ENCODE results near the gene CNKSR2.
A peak's percentile ranks its signal among the peaks of the same experiment; 100 is the strongest.
"Not testable (repeated sequence)": the region's sequence is repeated elsewhere in the genome, so short reads cannot be mapped to it uniquely, and the experiment has no call there.

The CNKSR2 gene

DNA sequence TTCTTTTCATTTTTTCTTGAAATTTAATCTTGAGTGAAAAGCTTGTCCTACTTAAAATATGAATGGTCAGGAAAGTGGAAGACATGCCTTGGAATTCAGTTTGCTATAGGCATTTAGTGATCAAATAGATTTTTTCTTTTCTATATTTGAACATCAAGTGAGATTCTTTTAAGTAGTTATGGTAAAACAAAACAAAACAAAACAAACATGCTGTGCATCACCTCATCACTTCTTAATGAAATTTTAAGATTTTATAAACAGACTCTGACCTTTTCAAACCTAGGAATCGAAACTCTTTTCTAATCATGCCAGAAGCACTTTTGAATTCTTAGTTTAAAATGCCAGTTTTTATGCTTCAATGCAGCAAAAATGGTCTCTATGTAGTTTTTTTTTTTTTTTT, 62.8 kb downstream of the CNKSR2 start:
- intact Hi-C loops (cut with DNase I): no loop called here
- DNase-seq: no peak

DNA sequence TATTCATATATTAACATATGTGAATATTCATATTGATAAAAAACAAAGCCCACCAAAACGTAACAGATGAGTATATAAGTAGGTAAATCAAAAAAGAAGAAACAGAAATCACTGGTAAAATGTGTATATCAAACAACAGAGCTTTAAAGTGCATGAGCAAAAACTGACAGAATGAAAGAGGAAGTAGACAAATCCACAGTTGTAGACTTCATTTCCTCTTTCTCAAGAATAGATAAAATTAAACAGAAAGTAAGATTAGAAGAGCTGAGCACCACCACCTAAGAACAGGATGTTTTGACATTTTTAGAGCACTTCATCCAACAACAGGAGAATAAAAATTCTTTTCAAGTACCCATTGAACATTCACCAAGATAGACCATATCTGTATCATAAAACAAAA, 64.6 kb downstream of the CNKSR2 start:
- DNase-seq: no peak
- intact Hi-C loops (cut with DNase I): no loop called here

DNA sequence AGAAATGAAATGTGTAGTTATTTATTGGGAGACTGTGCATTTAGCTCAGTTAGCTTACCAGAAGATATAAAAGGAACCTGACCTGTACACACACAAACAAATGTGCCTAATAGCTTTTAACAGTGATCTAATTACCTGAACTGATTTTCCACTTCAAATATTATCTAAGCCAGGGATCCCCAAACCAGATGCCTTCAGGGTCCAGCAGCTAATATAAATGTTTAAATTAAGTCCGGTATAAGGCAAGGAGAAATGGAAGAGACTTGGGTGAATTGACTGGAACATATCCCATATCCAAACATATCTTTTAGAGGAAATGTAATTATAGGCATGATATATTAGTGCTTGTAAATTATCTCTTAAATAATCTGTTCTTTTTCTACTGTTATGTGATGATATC, 66.7 kb downstream of the CNKSR2 start:
- DNase-seq: no peak
- intact Hi-C loops (cut with DNase I): no loop called here

DNA sequence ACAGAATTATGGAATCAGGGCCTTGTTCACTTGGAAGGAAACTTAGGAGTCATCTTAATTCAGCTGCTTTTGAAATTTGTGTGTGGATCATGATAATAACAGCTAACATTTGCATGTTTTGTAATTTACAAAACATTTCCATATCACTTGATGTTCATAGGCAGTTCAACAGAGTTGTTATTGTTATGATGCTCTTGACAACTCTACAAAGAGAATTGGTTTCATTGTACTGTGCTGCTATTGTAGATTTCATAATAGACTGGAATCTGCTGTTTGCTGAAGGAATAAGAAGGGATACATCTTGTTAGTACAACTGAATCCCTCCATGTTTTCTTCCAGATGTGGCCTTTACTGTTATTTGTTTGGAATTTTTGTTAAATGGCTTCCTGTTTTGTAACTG, 83.5 kb downstream of the CNKSR2 start:
- intact Hi-C loops (cut with DNase I): no loop called here
- DNase-seq: no peak

DNA sequence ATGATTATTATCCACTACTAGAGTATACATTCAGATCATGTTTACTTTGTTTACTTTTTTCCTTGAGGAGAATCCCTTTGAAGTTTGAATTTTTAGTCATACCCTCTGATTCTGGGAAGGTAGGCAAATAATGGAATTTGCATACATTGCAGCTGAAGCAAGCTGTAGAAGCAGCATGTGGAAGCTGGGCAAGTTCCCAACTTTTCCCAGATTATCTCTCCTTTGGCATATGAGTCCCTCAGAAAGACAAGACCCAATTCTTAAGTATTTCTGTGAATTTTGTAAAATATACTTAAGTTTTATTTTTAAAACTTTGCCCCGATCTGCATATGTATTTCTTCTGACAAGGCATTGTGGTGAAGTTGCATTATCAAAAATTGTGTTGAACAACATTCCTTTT, 94.9 kb downstream of the CNKSR2 start:
- intact Hi-C loops (cut with DNase I): no loop called here
- DNase-seq: no peak

DNA sequence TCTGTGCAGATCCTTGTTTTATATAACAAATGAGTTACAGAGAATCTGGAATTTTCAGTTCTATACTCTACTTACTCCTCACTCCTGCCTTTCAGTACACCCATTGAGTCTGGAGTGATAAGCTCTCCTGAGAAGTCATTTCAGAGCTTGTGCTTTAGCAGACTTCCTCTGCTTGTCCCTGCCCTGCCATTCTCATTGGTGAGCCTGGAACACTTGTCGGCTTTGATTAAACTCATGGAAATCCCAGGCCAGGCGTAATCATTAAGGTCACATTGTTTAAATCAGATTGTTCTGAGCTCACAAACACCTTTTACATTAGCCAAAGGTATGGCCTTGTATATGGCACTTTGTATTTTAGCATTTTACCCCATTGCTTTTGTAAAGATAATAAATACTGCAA, 102.7 kb downstream of the CNKSR2 start:
- intact Hi-C loops (cut with DNase I): no loop called here
- DNase-seq: no peak

DNA sequence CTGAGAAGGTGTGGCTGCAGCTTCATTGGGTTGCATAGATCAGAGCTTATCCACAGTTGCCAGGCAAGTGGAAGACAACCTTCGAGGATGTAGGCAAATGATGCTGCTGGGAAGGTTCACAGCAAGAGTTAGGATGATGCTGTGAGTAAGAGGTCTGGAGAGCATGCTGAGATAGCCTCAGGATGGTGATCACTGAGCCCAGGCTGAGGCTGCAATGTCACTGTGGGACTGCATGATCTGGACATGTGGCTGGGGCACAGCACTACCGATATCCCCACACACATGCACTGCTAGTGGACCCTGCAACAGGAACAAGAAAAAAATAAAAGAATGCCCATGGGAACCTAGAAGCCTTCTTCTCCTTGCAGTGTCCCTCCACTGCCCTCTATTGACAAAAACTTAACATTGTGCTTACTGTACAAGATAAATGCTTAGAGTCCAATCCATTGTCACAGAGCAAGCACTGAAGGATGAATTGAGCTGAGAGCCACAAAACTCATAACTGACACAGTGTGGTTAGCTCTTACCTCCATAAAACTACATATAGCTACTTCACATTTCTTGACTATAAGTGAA, 105.6 kb downstream of the CNKSR2 start:
- intact Hi-C loops (cut with DNase I): loop anchor here (2.0 kb wide), 1 partner anchor 951 kb away; no protein-coding TSS in a partner anchor
- peak in 1 of 10 donors; percentile 21 for DNase-seq

DNA sequence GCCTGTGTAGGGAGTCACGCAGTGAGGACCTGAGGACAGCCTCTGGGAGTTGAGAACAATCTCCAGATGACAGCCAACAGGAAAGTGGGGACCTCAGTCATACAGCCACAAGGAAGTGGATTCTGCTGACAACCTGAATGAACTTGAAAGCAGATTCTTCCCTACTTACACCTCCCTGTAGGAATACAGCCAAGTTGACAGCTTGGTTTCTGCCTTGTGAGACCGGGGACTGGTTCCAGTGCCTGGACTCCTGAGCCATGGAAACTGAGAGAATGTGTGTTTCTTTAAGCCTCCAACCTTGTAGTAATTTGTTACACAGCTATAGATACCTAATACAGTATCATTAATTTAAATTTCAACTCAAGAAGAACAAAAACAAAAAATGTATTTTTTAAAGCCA, 107.5 kb downstream of the CNKSR2 start:
- intact Hi-C loops (cut with DNase I): loop anchor here (2.0 kb wide), 1 partner anchor 953 kb away; no protein-coding TSS in a partner anchor
- no peak for DNase-seq

DNA sequence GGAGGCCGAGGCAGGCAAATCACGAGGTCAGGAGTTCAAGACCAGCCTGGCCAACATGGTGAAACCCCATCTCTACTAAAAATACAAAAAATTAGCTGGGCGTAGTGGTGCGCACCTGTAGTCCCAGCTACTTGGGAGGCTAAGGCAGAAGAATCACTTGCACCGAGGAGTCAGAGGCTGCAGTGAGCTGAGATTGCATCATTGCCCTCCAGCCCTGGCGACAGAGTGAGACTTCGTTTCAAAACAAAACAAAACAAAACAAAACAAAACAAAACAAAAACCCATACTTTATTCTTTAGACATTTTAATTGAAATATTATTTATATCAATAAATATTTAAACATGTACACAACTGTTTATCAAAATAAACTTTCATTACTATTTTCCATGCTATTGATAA, 109.8 kb downstream of the CNKSR2 start:
- intact Hi-C loops (cut with DNase I): not testable (repeated sequence)

DNA sequence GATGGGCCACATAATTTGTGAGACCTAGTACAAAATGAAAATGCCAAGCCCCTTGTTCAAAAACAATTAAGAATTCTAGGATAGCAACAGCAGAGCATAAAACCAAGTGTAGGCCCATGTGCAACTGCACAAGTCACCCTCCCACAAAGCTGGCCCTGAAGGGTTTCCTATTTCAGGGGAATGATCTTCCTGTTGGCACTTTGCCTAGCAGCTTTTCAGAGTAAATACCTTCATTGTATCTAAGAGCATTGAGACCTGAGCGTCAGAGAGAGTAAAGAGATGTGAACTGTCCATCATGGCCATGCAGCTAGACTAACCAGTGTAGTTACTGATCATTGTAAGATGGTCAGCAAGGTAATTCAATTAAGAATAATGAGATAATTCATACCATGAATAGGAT, 113.6 kb downstream of the CNKSR2 start:
- intact Hi-C loops (cut with DNase I): no loop called here
- DNase-seq: no peak

More for the DNA sequence above, 109.8 kb downstream of the CNKSR2 start:
- peak in 1 of 10 donors; percentile 15 for DNase-seq

DNA sequence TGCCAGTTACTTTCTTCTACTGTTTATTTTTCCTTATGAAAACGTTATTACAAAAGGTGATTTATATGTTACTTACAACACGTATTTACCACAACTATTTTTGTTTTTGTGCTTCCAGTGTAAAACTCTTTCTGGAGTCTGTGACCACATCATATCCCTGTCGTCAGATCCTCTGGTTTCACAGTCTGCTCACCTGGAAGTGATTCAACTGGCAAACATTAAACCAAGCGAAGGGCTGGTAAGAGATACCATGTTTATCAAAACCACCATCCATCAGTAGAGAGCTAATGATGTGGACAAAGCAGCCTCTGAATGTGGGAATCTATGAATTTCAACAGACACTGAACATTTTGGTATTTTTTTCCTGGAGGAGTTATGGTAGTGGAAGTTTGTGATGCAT, 116.1 kb downstream of the CNKSR2 start:
- intact Hi-C loops (cut with DNase I): no loop called here
- no peak for DNase-seq

DNA sequence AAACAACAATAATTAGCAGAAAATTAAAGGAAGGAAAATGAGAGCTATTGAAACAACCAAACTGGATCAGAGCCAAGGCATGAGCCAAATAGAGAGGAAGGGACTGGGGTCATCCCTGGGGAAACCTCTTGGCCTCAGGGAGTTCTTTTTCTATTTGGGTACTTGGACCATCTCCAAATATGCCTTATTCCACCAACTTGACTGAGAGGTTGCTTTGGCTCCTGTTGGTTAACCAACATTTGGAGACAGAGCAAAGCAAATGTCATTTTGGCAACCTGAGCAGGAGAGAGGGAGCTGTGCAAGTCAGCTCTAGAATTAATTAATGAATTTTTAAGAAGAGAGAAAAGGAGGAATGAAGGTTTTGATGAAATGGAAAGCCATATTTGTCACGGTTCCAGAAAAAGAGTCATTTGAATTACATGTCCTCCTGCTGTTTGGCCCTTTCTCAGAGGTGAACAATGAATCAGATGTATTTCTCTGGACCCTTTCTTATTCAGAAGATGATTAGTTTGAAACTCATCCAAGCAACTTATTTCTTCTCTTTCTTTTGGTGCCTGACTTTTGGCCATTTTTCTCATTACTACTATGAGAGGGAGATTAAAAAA, 119.1 kb downstream of the CNKSR2 start:
- intact Hi-C loops (cut with DNase I): no loop called here
- no peak for DNase-seq

DNA sequence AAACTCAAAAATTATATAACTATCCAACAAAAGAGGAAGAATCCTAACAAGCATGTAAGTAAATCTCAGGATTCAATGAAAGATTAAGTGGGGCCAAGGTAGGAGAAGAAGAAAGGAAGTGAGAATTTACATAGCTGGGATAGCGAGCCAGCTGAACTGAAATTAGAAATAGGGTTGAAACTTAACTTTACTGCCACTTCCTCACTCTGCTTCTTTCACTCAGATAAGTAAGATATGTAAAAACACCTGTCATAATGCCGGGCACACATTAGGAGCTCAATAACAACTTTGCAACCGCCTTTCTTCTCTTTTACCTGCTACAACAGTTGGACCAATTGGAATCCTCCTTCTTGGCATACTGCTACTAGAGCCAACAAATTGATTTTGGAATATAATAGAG, 129.4 kb downstream of the CNKSR2 start:
- no peak for DNase-seq
- intact Hi-C loops (cut with DNase I): no loop called here

DNA sequence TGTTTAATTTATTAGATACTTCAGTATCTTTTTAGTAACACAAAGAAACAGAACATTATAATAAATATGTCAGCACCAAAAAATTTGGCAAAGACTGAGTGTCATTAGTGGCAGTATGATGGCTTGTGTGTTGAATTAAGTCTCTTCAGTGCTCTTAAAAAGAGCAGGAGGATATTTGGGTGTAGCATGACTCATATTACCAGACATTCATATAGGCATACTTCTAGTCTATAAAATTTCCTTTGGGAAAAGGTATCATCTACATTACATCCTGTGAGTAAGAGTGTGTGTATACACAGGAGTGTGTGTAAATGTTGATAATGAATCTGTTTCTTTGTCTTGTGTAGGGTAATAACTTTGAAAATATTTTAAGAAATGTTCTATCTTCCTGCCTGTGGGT, 135.7 kb downstream of the CNKSR2 start:
- no peak for DNase-seq
- intact Hi-C loops (cut with DNase I): no loop called here

DNA sequence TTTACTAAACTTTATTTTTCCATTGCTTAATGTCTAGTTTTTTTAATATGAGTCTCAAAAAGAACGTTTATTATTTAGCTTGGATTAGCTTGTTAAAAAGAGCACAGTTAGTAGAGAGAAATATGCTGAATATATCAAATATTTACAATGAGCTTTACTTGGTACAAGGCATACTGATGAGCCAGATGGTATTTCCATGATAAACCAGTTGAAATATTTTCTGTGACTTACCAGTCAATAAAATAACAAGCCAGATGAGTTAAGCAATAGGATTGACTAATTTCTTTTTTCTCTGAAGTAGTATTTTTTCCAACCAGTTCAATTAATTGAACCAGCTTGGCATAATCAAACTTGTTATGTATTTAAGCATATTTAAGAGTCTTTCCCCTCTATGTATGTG, 149.8 kb downstream of the CNKSR2 start:
- intact Hi-C loops (cut with DNase I): no loop called here
- DNase-seq: no peak

DNA sequence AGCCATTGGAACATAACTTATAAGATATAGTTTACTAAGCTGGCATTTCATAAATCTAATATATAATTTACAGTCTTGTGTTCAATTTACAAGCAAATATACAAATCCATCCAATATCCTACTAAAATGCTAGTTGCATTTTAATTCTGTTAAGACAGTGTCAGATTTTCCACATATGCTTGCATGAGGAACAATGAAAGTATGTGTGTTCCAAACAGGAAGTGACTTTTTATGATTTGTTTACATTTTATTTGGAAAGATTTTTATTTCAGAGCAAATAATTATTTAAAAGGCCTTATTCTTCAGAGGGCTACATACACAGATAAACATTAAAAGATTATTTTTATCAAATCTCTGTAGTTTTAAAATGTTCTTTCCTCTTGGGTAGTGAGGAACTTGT, 153.9 kb downstream of the CNKSR2 start:
- no peak for DNase-seq
- intact Hi-C loops (cut with DNase I): no loop called here

DNA sequence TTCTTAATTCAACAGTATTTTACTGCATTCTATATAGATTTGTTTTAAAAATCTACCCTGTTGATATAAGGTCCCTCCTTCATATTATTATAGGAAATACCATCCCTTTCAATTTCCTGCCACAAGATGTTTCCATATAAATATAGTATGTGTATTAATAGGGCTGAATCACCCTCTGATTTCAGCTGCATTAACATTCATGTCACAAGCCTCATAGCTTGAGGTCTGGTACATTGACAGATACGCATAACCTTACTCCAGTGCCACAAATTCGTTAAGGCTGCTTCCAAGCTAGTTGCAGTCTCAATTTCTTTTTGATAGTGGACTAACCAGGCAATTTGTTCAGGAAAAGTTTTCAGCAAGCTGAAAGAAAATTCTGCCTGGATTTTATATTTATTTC, 155.6 kb downstream of the CNKSR2 start:
- no peak for DNase-seq
- intact Hi-C loops (cut with DNase I): no loop called here

DNA sequence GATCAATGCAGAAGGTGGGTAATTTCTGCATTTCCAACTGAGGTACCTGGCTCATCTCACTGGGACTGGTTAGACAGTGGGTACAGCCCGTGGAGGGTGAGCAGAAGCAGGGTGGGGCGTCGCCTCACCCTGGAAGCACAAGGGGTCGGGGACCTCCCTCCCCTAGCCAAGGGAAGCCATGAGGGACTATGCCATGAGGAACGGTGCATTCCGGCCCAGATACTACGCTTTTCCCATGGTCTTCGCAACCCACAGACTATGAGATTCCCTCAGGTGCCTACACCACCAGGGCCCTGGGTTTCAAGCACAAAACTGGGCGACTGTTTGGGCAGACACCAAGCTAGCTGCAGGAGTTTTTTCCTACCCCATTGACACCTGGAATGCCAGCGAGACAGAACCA, 170.4 kb downstream of the CNKSR2 start:
- intact Hi-C loops (cut with DNase I): not testable (repeated sequence)
- DNase-seq: peak in 2 of 10 donors; percentile 35

DNA sequence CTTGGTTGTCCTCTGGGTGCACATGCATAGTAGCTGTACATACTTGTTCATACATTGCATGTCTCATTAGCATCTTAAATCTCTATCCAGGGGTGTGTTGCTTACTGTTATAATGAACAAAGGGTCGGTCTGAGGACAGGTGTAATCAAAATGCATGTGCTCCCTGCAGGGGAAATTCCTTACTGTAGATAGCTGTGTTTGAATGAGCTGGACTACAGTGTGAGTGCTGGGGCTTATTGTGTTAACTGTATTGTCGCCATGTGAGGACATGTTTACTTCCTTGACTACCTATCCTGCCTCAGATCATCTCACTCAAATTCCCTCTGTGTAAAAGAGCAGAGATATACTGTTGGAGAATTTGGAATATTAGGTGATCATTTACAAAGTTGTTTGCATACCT, 185.2 kb downstream of the CNKSR2 start:
- no peak for DNase-seq

DNA sequence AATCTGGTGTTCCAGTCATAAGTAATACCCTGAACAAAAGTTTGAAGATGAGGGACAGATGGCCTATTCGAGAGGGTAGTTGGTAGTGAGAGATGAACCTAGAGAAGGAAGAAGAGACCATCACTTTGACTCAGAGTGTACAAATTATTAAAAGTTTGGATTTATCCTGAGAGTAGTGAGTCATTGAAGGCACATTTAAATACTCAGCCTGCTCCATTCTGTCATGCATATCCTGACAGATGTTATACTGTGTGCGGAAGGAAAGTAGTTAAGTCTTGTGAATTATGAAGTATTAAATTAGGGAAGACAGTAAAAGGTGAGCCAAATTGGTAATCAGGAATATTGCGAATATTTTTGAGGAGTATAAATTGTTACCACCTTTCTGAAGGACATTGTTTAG, 190.8 kb downstream of the CNKSR2 start:
- intact Hi-C loops (cut with DNase I): no loop called here
- DNase-seq: no peak

More for the DNA sequence above, 185.2 kb downstream of the CNKSR2 start:
- intact Hi-C loops (cut with DNase I): no loop called here

DNA sequence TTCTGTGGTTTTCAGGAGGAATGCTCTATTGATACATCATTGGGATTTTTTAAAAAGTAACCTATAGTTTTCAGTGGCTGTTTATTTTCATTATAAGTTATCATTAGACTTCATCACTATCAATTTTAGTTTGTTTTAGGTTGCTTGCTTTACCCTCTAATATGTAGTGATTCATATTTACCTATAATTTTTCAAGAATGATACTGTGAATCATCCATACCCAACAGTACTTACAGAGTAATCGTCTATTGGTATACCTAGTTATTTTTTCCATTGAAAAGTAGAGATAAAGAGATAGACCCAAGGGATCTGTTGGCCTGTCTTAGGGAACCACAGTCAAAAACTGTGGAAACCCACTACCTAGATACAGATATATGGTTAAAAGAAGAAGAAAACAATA, 200.6 kb downstream of the CNKSR2 start:
- intact Hi-C loops (cut with DNase I): no loop called here
- DNase-seq: no peak

DNA sequence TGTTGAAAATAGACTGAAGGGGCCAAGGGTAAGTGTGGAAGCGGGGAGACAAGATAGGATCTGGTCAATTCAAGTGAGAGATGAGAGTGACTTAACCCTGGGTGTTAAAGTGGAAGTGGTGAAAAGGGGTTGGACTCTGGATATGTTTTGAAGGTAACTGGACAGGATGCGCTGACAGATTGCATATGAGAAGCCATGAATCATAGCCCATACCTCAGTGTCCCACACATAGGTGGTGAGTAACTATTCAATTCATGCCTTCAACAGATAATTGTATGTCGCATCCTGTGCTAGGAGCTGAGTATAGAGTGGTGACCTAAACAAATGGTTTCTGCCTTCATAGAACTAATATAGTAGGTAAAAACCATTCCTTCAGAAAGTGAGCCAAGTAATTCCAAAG, 207.3 kb downstream of the CNKSR2 start:
- no peak for DNase-seq
- intact Hi-C loops (cut with DNase I): no loop called here

DNA sequence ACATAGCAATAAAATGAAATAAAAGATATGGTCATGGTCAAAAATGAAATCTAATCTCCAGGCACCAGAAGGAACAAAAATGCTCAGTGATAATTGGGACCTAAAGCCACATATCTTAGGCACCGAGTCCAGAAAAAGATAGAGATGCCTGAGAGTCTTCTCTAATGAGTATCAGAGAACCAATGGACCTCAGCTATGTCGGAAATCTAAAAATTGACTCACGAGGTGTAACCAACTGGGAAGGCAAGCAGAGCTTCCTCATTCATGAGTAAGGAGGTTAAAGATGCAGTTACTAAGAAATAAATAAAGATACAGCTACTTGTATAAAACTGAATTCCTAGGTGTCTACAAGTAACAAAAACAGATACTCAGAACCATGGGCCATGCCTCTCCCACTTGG, 211.8 kb downstream of the CNKSR2 start:
- DNase-seq: no peak
- intact Hi-C loops (cut with DNase I): no loop called here

All from posterior cingulate gyrus (tissue), 11 donors.